Endothelial cell of umbilical vein (primary cell): ENCODE measurements around the gene LRRC61. TPM values are rescaled to one million over a fixed set of nuclear protein-coding genes. Genes with fewer than 3 reads are reported as not detected.

ENCODE experiments used
- BruUV-seq: library from RNA; stranded (reverse); fragments of 400-500 nt; replicated peaks from 2 replicates; lab custom pipeline; 2021; lab: Mats Ljungman, UMichigan
- CTCF ChIA-PET: fragments of 300-600, 350-600 bp; sonication (Branson Sonifier 250); formaldehyde crosslinking; loops from one replicate; lab custom pipeline; 2021; ENCODE audit warnings: antibody characterized with exemption, inconsistent platforms; lab: Charles Lee
- POLR2A ChIA-PET: fragments of 300-600, 350-600 bp; sonication (Branson Sonifier 250); formaldehyde crosslinking; loops from one replicate; lab custom pipeline; 2021; ENCODE audit warnings: antibody characterized with exemption, inconsistent platforms; lab: Charles Lee
- DNase-seq: peaks from one replicate; pipeline ENCODE4 v3.0.0-alpha.2; 2011; ENCODE audit warnings: low read depth, low spot score
- FAIRE-seq: peaks from 2 replicates; lab custom pipeline; 2011; peaks lifted over from hg19 to GRCh38; lab: Jason Lieb, UNC
- H2AFZ ChIP-seq: 2 replicates; pipeline ENCODE4 v1.6.0; 2012; ENCODE audit warnings: low read depth, low read length, control low read depth, inconsistent platforms
- H3K27ac ChIP-seq: 2 replicates; pipeline ENCODE4 v1.5.1; 2011; ENCODE audit warnings: low read depth, mild to moderate bottlenecking, control low read depth, low read length, moderate library complexity; ENCODE audit not compliant: insufficient read depth
- H3K27me3 ChIP-seq, 2 experiments: 2 replicates each; pipeline versions ENCODE4 v1.6.0 to v1.6.1; 2011; ENCODE audit warnings: low read length in 2 of 2, mixed read lengths in 1 of 2; ENCODE audit not compliant: control insufficient read depth in 2 of 2, insufficient read depth in 2 of 2
- H3K36me3 ChIP-seq, 2 experiments: 2 replicates in 1 of 2; 3 replicates in 1 of 2; pipeline ENCODE4 v1.5.1; 2011; ENCODE audit warnings: low read length in 2 of 2, mild to moderate bottlenecking in 1 of 2, moderate library complexity in 1 of 2; ENCODE audit not compliant: control insufficient read depth in 2 of 2, insufficient read depth in 2 of 2; ENCODE audit errors: extremely low read depth in 1 of 2
- H3K4me1 ChIP-seq: 3 replicates; pipeline ENCODE4 v1.5.1; 2011; ENCODE audit warnings: mild to moderate bottlenecking, low read length; ENCODE audit not compliant: control insufficient read depth, insufficient read depth; ENCODE audit errors: extremely low read depth
- H3K4me2 ChIP-seq: 2 replicates; pipeline ENCODE4 v1.6.1; 2011; ENCODE audit warnings: low read length, control low read depth, mixed read lengths; ENCODE audit not compliant: insufficient read depth
- H3K4me3 ChIP-seq, 3 experiments: fragments of 200-600 bp in 1 of 3; sonication (generic), shearing (Covaris generic) in 1 of 3; replicated peaks in 1 of 3; 2 replicates each; pipeline ENCODE4 v1.5.1; 2011 to 2016; ENCODE audit warnings: control low read depth in 3 of 3, low read length in 3 of 3, mild to moderate bottlenecking in 2 of 3, inconsistent platforms in 1 of 3, low read depth in 1 of 3, moderate library complexity in 1 of 3; ENCODE audit not compliant: insufficient read depth in 1 of 3
- H3K79me2 ChIP-seq: 2 replicates; pipeline ENCODE4 v1.6.0; 2012; ENCODE audit warnings: low read length, inconsistent platforms; ENCODE audit not compliant: control insufficient read depth, insufficient read depth
- H3K9ac ChIP-seq: replicated peaks from 2 replicates; pipeline ENCODE3; 2011; ENCODE audit warnings: low read length, control low read depth; ENCODE audit not compliant: insufficient read depth; ENCODE audit errors: extremely low read depth
- H3K9me1 ChIP-seq: replicated peaks from 3 replicates; pipeline ENCODE4 v1.6.0; 2011; ENCODE audit warnings: mild to moderate bottlenecking, low read length; ENCODE audit not compliant: control insufficient read depth, insufficient read depth; ENCODE audit errors: extremely low read depth
- H3K9me3 ChIP-seq: replicated peaks from 2 replicates; pipeline ENCODE4 v1.5.1; 2012; ENCODE audit warnings: low read length, inconsistent platforms; ENCODE audit not compliant: control insufficient read depth, insufficient read depth
- H4K20me1 ChIP-seq: replicated peaks from 2 replicates; pipeline ENCODE3; 2011; ENCODE audit warnings: mild to moderate bottlenecking, low read length; ENCODE audit not compliant: control insufficient read depth, insufficient read depth; ENCODE audit errors: extremely low read depth
- EZH2 ChIP-seq: IDR thresholded peaks from 2 replicates; pipeline ENCODE4 v1.6.1; 2012; ENCODE audit warnings: borderline replicate concordance, low read depth, mild to moderate bottlenecking, moderate library complexity, low read length, inconsistent platforms; ENCODE audit not compliant: severe bottlenecking
- FOS ChIP-seq: IDR thresholded peaks from 2 replicates; pipeline ENCODE4 v1.6.1; 2011; ENCODE audit warnings: mild to moderate bottlenecking, low read length, moderate library complexity, borderline replicate concordance; ENCODE audit not compliant: insufficient read depth
- GATA2 ChIP-seq: IDR thresholded peaks from 2 replicates; pipeline ENCODE4 v1.7.0; 2011; ENCODE audit warnings: low read depth, mild to moderate bottlenecking, moderate library complexity, mixed read lengths, low read length; ENCODE audit not compliant: insufficient read length, insufficient read depth
- JUN ChIP-seq: IDR thresholded peaks from 2 replicates; pipeline ENCODE4 v1.6.1; 2011; ENCODE audit warnings: borderline replicate concordance, low read depth; ENCODE audit not compliant: insufficient read length, insufficient read depth
- MAX ChIP-seq: IDR thresholded peaks from 2 replicates; pipeline ENCODE4 v1.6.1; 2011; ENCODE audit not compliant: insufficient read depth, insufficient read length
- MYC ChIP-seq: IDR thresholded peaks from one replicate; pipeline ENCODE4 v1.6.1; 2011; ENCODE audit warnings: mild to moderate bottlenecking, low read depth, low read length
- POLR2A ChIP-seq: IDR thresholded peaks from 2 replicates; pipeline ENCODE4 v1.6.1; 2012; ENCODE audit warnings: low read depth, mild to moderate bottlenecking, control low read depth, low read length
- POLR2AphosphoS5 ChIP-seq: IDR thresholded peaks from 2 replicates; pipeline ENCODE4 v1.6.1; 2012; ENCODE audit warnings: low read depth, mild to moderate bottlenecking, control low read depth, low read length, moderate library complexity; ENCODE audit not compliant: insufficient read depth
- dilution Hi-C: fragments of 300-500 bp; cut with MboI; formaldehyde crosslinking; loops from one replicate; pipeline ENCODE4 v1.15.0; 2019; ENCODE audit warnings: low sequenced_read_pairs; ENCODE audit not compliant: extremely low pct_ligation_motif_present
- intact Hi-C: fragments of 100-400 bp; cut with micrococcal nuclease; formaldehyde crosslinking; loops from one replicate; pipeline ENCODE4 v1.10.0; 2022
- polyA plus RNA-seq, 4 experiments: library from polyadenylated mRNA; depleted of rRNA in 3 of 4; stranded (reverse) in 3 of 4; unstranded in 1 of 4; fragments of >200 nt; gene quantifications; 2 replicates each; pipeline versions ENCODE4 v1.2.1 to v1.2.3, GENCODE V29; 2011 to 2012; ENCODE audit warnings: missing spikeins in 1 of 4
- total RNA-seq: library from RNA; stranded (reverse); gene quantifications from 2 replicates; pipeline ENCODE4 v1.2.3, GENCODE V29; 2021
- TF ChIP-seq, protein P1 (sequence below), 2 donors: IDR thresholded peaks; 1 replicate in 1 of 2; 2 replicates in 1 of 2; pipeline ENCODE4 v1.5.1; 2011; ENCODE audit warnings: low read length in 2 of 2, mild to moderate bottlenecking in 2 of 2, moderate library complexity in 2 of 2, control low read depth in 1 of 2, inconsistent platforms in 1 of 2, low read depth in 1 of 2; ENCODE audit not compliant: insufficient read depth in 1 of 2; ENCODE audit errors: extremely low read depth in 1 of 2

The LRRC61 gene
- total and polyA plus RNA-seq, 2 donors (not counting 3 experiments of a cell fraction or from before 2014, with no cell fraction given), result 0.72 TPM; not detected in 1

- intact Hi-C loops, result no loop called here
- Histone ChIP-seq H3K9ac (no peak overlapping the region), H3K4me1 (no peaks in the 10 kb centered on the region), H3K79me2 (no peaks in the 10 kb centered on the region), H2AFZ (no peak overlapping the region), H3K4me2 (no peak overlapping the region), H3K9me1 (no peaks in the 10 kb centered on the region), H3K9me3 (no peaks in the 10 kb centered on the region), H4K20me1 (no peaks in the 10 kb centered on the region), H3K36me3 (no peaks in the 10 kb centered on the region), H3K27ac (no peak overlapping the region), H3K27me3 (no peaks in the 10 kb centered on the region), H3K4me3 (no peak overlapping the region)
- no peak for TF ChIP-seq POLR2AphosphoS5
- TF ChIP-seq MAX, result no peak
- no peak for TF ChIP-seq POLR2A
- TF ChIP-seq, protein P1, sequence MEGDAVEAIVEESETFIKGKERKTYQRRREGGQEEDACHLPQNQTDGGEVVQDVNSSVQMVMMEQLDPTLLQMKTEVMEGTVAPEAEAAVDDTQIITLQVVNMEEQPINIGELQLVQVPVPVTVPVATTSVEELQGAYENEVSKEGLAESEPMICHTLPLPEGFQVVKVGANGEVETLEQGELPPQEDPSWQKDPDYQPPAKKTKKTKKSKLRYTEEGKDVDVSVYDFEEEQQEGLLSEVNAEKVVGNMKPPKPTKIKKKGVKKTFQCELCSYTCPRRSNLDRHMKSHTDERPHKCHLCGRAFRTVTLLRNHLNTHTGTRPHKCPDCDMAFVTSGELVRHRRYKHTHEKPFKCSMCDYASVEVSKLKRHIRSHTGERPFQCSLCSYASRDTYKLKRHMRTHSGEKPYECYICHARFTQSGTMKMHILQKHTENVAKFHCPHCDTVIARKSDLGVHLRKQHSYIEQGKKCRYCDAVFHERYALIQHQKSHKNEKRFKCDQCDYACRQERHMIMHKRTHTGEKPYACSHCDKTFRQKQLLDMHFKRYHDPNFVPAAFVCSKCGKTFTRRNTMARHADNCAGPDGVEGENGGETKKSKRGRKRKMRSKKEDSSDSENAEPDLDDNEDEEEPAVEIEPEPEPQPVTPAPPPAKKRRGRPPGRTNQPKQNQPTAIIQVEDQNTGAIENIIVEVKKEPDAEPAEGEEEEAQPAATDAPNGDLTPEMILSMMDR (IDR thresholded peaks at IDR 0.05; ENCODE audit: extremely low read depth in 1 of 2, insufficient read depth in 1 of 2, low read depth in 1 of 2, low read length in 2 of 2), result no peak
- TF ChIP-seq GATA2, result no peak
- no peak for TF ChIP-seq FOS
- no peak for TF ChIP-seq EZH2
- TF ChIP-seq JUN, result no peak
- no peak for TF ChIP-seq MYC
- ChIA-PET POLR2A (no interaction called here), CTCF (no interaction called here)
- no peak for DNase-seq
- dilution Hi-C loops, result no loop called here
- no TSS peak for BruUV-seq
- no peak for FAIRE-seq
These were observed 10.5 kb downstream of the LRRC61 start for GRCh38 chr7:150333659-150334058.
